8988T (cell line): Measurements from ENCODE around the gene STOML1.
"Not testable (repeated sequence)": the region's sequence is repeated elsewhere in the genome, so short reads cannot be mapped to it uniquely, and the experiment has no call there.

Source experiments
- DNase-seq: peaks from one replicate; pipeline ENCODE4 v3.0.0; 2011

Gene STOML1

GRCh38 chr15:73944161-73945129 is 47.6 kb downstream of the STOML1 start:
- DNase-seq: no peak

DNA sequence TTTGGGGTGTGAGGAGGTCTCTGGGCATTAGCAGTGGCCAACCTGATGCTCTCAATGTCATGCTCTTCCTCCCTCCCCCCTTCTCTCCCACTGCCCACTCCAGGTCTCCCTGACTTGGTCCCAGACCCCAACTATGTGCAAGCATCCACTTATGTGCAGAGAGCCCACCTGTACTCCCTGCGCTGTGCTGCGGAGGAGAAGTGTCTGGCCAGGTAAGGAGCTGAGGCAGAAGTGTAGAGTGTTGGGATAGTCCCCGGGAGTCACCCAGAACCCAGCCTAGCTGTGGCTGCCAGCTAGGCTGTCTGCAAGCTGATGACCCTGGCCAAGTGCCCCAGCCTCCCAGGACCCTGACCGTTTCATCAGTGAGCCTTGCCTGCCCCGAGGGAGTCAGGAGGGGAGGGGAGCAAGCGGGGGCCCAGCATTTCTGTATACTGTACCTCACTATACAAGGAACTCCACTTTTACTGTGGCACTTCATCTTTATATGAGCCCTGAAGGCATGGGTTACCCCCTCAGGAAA is 49.3 kb downstream of the STOML1 start:
- DNase-seq: no peak

GRCh38 chr15:73941871-73942635 is 50.0 kb downstream of the STOML1 start:
- no peak for DNase-seq

DNA sequence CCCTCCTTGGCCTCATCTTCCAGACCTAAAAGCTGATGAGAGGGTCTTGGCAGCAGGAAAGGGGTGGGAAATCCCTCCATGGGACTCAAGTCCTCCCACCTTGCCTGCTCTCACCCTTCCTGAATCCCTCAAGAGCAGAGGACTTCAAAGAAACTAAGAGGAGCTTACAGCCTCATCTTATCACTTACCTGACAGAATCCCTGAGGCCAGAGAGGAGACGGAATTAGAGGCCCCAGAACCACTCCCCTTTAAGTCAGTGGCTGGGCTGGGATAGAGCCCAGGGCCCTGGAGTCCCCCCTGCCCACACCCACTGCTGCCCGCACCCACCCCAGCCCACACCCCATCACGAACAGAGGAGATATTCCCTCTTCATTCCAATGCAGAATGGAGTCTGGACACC is 50.6 kb downstream of the STOML1 start:
- DNase-seq: no peak

DNA sequence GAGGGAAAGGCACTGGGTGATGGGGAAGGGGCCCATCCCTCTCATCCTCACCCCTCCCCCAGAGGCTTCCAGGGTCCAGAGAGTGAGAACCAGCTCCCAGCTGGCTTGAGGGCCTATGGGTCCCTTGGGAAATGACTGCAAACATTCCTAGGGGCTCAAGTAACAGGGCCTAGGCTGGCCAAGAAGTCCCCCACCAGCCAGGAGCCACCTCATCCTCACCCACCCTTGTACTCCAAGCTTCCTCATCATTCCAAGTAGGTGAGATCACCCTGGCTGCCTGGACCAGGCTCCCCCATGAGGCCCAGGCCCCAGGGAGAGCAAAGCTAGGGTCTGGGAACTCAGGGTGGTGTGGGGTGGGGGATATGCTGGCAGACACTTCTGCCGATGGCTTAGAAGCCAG is 51.1 kb downstream of the STOML1 start:
- DNase-seq: peak; percentile 47

DNA sequence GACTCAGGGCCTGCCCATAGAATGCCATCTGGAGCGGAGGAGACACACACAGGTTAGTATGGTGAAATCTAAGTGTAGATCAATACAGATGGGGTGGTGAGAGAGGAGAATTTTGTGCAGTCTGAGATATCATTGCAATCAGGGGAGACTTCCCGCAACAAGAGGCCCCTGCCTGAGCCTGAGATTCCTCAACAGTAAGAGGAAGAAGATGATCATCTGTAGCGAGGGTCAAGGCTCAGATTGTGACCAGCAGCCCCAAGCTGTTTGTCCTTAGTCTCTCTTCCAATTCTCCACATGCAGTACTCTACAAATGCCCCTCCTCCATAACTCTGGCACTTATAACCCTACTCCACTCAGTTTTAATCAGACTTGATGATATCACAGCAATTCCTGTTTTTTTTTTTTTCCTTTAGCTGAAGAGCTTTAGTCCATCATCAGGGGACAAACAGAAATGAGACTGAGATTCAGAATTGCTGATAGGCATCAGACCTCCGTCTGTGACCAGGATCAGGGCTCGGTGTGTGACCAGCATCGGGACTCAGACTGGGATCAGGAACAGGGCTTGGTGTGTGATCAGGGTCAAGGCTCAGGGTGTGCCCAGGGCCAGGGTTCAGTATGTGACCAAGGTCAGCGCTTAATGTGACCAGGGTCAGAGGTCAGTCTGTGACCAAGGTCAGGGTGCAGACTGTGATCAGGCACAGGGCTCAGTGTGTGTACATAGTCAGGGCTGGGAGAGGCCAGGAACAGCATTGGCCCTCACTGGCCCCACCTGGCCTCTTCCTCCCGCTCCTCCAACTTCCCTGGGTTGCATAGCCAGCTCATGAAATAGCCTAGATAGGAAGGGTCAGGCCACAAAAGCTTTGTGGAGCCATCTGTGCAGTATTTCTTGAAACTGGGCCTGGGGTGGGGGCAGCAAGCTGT is 51.8 kb downstream of the STOML1 start:
- no peak for DNase-seq

DNA sequence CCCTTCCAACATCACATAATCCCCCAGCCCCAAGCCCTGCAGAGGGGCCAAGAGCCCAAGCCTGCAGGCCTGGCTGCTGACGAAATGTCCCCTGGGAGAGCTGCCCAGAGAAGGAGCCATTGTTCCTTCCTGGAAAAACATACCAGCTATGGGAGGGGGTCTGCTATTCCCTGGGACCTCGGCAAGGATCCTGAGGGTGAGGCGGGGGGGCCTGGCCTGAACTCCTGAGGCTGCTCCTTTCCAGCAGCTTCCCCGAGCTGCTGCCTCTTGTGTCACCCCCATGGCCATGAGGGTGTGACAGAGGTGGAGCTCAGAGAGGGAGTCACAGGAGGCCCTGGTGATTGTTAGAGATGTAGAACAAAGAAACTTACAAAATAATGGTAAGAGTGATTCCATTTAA is 53.0 kb downstream of the STOML1 start:
- no peak for DNase-seq

GRCh38 chr15:73938516-73938915 is 53.6 kb downstream of the STOML1 start:
- DNase-seq: not testable (repeated sequence)

DNA sequence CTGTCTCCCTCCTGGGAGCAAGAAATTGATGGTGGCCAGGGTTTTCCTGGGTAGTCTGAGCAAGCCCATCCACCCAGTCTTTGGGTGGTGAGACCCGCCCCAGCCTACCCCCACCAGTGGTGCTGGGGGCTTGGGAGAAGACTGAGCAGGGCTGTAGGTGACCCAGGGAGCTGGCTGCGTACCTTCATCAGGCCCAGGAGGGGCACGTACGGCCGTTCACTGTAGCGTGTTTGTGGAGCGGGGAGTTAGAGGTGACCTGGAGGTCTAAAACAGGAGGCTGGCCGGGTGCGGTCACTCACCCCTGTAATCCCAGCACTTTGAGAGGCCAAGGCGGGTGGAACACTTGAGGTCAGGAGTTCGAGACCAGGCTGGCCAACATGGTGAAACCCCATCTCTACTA is 54.4 kb downstream of the STOML1 start:
- DNase-seq: no peak

DNA sequence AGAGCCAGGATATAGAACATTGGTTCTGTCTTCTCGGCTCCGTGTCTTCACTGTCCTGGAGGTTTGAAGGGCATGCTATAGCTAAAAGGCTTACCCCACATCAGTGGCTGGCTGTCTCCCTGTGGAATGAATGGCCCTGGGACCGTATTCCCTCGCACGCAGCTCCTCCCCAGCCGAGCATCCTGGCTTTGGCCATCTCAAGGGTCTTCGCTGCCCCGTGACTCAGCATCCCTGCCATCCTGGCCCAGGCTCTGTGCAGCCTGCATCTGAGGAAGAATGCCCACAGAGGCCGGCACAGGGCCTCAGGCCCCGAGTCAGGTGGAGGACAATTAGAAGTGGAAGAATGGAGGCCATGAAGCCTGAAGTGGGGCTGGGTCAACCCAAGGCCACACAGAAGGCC is 54.8 kb downstream of the STOML1 start:
- no peak for DNase-seq

DNA sequence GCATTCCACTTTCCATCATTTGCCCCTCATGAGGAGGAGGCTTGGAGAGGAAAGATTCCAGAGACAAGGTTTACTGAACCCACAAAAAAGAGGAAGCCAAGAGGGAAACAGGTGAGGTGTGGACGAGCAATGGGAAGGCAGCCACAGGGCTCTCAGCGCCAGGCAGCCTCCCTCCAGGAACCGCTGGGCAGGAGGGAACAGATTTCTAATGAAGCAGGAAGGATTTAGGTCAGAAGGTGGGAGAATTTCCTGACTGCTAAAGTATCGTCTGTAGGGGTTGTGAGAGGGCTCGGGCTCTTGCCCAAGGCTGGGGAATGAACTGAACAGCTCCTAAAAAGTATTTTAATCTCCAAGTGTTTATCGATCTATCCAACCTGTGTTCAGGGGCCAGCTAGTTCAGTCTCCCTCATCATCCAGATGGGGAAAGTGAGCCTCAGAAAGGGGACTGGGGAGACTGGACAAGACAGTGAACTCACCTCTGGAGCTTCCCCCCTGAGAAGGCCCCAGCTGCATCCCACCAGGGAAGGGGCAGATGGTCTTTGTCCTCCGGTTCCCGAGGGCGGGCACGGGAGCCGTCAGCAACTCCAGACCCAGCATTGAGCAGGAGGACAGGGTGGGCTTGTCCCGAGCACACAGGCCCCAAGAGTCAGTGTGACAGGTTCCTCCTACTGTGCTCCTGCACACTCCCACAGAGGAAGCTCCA is 55.4 kb downstream of the STOML1 start:
- no peak for DNase-seq

- DNase-seq: no peak
Measured at GRCh38 chr15:73936181-73936580, 55.9 kb downstream of the STOML1 start.

GRCh38 chr15:73935547-73935946 is 56.5 kb downstream of the STOML1 start:
- DNase-seq: no peak

GRCh38 chr15:73934281-73934680 is 57.8 kb downstream of the STOML1 start:
- no peak for DNase-seq

DNA sequence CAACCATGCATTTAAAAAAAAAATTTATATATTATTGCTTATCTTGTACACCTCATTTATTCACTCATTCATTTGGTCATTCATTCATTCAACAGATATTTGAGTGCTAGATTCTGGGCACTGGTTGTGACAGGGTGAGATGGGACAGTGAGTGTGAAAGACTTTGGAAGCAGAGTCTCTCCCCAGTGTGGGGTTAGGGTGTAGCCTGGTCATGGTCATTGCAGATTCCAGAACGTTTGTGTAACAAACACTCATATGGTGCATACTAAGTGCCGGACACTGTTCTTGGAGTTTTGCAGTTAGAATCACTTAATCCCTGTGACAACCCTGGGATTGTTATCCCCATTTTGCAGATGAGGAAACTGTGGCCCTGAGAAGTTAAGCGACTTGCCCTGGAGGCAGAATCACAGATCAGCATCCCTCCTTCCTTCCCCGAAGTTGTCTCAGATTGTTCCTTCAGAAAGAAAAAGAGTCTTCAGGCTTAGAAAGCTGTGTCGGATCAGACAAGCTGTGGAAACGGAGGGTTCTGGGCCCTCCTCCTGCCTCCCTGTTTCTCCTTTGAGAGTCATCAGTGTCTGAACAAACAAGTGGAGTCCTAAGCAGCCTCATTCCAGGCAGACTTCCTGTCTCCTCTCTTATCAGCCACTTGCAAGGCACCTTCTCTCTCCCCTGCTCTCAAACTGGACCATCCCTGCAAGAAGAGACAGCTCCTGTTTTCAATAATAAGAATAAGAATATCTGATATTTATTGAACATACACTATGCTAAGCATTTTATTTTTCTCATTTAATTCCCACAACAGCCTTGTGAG is 59.5 kb downstream of the STOML1 start:
- DNase-seq: no peak

- DNase-seq: no peak
Measured at GRCh38 chr15:73931441-73931840, 60.7 kb downstream of the STOML1 start.

- DNase-seq: no peak
Measured at GRCh38 chr15:73930790-73931281, 61.3 kb downstream of the STOML1 start.

GRCh38 chr15:73930371-73930770 is 61.7 kb downstream of the STOML1 start:
- DNase-seq: no peak

DNA sequence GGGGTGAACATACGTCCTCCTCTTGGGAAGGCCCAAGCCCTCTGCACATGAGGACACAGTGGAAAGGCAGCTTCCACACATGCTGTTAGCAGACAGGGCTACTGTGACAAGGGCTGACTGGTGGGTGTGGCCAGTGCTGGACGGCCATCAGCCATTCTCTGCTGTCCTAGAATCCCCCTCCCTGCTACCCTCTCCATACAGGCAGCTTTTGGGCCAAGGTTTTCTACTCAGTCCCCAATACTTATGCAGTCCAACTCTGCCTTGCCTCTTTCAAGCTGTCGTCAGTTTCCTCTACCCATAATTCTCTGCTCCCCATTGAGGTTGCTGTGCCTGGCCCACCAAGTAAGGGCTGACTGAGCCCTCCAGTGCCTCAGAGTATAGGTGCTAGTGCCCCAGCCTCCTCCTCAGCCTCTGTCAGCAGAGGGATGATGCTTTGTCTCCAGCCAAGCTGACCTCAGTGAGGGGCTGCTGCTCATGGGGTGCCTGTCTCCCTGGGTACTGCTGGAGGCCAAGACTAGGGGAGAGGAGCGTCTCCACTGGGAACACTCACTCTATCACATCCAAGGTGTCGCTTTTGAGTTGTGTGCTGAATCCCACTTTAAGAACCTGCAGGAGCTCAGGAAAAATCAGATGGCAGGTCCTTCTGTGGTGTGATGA is 63.0 kb downstream of the STOML1 start:
- DNase-seq: no peak
